SK-N-SH (cell line): Measurements from ENCODE around the gene GOLT1A. TPM values are rescaled to one million over a fixed set of nuclear protein-coding genes. Genes with fewer than 3 reads are reported as not detected.

Experiments used
- CTCF ChIA-PET: fragments of 300-600, 350-600 bp; formaldehyde crosslinking; extraction: SDS; loops from one replicate; lab custom pipeline; 2021; lab: Yijun Ruan, JAX
- POLR2A ChIA-PET: fragments of 350-600 bp; sonication (Branson Sonifier 250); formaldehyde crosslinking; extraction: SDS; loops from one replicate; lab custom pipeline; 2020; ENCODE audit warnings: antibody characterized with exemption, inconsistent platforms; lab: Yijun Ruan, JAX
- DNase-seq: peaks from one replicate; pipeline ENCODE4 v3.0.0; 2012
- H2AFZ ChIP-seq: fragments of 200-600 bp; sonication (generic); 2 replicates; pipeline ENCODE4 v1.8.1; 2016; ENCODE audit warnings: antibody characterized with exemption, mild to moderate bottlenecking, low read depth
- H3F3A ChIP-seq: fragments of 200-600 bp; sonication (generic); replicated peaks from 2 replicates; pipeline ENCODE3; 2016; ENCODE audit warnings: antibody characterized with exemption, mild to moderate bottlenecking; ENCODE audit not compliant: insufficient read depth
- H3K27ac ChIP-seq, 2 experiments: fragments of 200-500 bp in 1 of 2; fragments of 200-600 bp in 1 of 2; sonication (Bioruptor generic) in 1 of 2; sonication (generic), shearing (Covaris generic) in 1 of 2; 2 replicates each; pipeline versions ENCODE4 v1.5.1 to v1.6.1; 2014 to 2016; ENCODE audit warnings: low read depth in 2 of 2, inconsistent platforms in 1 of 2, low read length in 1 of 2, mild to moderate bottlenecking in 1 of 2, mixed read lengths in 1 of 2
- H3K27me3 ChIP-seq: fragments of 200-600 bp; sonication (generic), shearing (Covaris generic); 2 replicates; pipeline ENCODE4 v1.6.1; 2016; ENCODE audit warnings: mixed run types; ENCODE audit not compliant: insufficient read depth
- H3K36me3 ChIP-seq, 2 experiments: fragments of 200-500 bp in 1 of 2; fragments of 200-600 bp in 1 of 2; sonication (Bioruptor generic) in 1 of 2; sonication (generic) in 1 of 2; replicated peaks in 1 of 2; 2 replicates each; pipeline versions ENCODE3 to v1.5.1; 2014 to 2016; ENCODE audit warnings: low read length in 1 of 2, mild to moderate bottlenecking in 1 of 2; ENCODE audit not compliant: insufficient read depth in 2 of 2, control insufficient read depth in 1 of 2
- H3K4me1 ChIP-seq, 2 experiments: fragments of 200-500 bp in 1 of 2; fragments of 200-600 bp in 1 of 2; sonication (Bioruptor generic) in 1 of 2; sonication (generic), shearing (Covaris generic) in 1 of 2; 2 replicates each; pipeline versions ENCODE4 v1.5.1 to v1.6.1; 2014 to 2016; ENCODE audit warnings: low read depth in 1 of 2, low read length in 1 of 2, mixed run types in 1 of 2; ENCODE audit not compliant: insufficient read depth in 2 of 2, control insufficient read depth in 1 of 2
- H3K4me2 ChIP-seq: fragments of 200-600 bp; sonication (generic), shearing (Covaris generic); 2 replicates; pipeline ENCODE4 v1.6.1; 2017; ENCODE audit warnings: mixed run types
- H3K4me3 ChIP-seq, 2 experiments: fragments of 200-500 bp in 1 of 2; fragments of 200-600 bp in 1 of 2; sonication (Bioruptor generic) in 1 of 2; sonication (generic), shearing (Covaris generic) in 1 of 2; 2 replicates each; pipeline versions ENCODE4 v1.5.1 to v1.8.1; 2014 to 2016; ENCODE audit warnings: low read depth in 2 of 2, inconsistent platforms in 1 of 2, low read length in 1 of 2, mild to moderate bottlenecking in 1 of 2, mixed read lengths in 1 of 2, moderate library complexity in 1 of 2
- H3K79me2 ChIP-seq: fragments of 200-600 bp; sonication (generic); 2 replicates; pipeline ENCODE4 v1.8.1; 2017; ENCODE audit warnings: mild to moderate bottlenecking; ENCODE audit not compliant: insufficient read depth
- H3K9ac ChIP-seq: fragments of 200-600 bp; sonication (generic); 2 replicates; pipeline ENCODE4 v1.6.1; 2017; ENCODE audit warnings: mixed run types
- H3K9me2 ChIP-seq: fragments of 200-600 bp; sonication (generic); 2 replicates; pipeline ENCODE4 v1.6.1; 2017; ENCODE audit warnings: mixed run types
- H3K9me3 ChIP-seq: fragments of 200-600 bp; sonication (generic); 2 replicates; pipeline ENCODE4 v1.6.1; 2017; ENCODE audit warnings: mixed run types, mild to moderate bottlenecking, moderate library complexity
- H4K20me1 ChIP-seq: fragments of 200-600 bp; sonication (generic); 2 replicates; pipeline ENCODE4 v1.6.1; 2017; ENCODE audit warnings: mild to moderate bottlenecking, mixed run types; ENCODE audit not compliant: insufficient read depth
- CTCF ChIP-seq: fragments of 200-600 bp; sonication (generic); IDR thresholded peaks from 2 replicates; pipeline ENCODE4 v1.6.1; 2017; ENCODE audit warnings: antibody characterized with exemption, mild to moderate bottlenecking, moderate library complexity
- EP300 ChIP-seq, 2 experiments: IDR thresholded peaks; 2 replicates each; pipeline versions ENCODE4 v1.4.0 to v1.6.1; 2012; ENCODE audit warnings: borderline replicate concordance in 1 of 2, low read depth in 1 of 2, low read length in 1 of 2
- GATA2 ChIP-seq: sonication (generic); formaldehyde crosslinking; IDR thresholded peaks from 2 replicates; pipeline ENCODE4 v1.5.0; 2020; ENCODE audit warnings: mild to moderate bottlenecking, missing genetic modification reagents
- IRF3 ChIP-seq: fragments of 150-350 bp; IDR thresholded peaks from 2 replicates; pipeline ENCODE4 v1.6.1; 2016; ENCODE audit warnings: mild to moderate bottlenecking, low read depth, low read length
- JUND ChIP-seq: IDR thresholded peaks from 2 replicates; pipeline ENCODE4 v1.4.0; 2012
- MXI1 ChIP-seq: IDR thresholded peaks from 2 replicates; pipeline ENCODE4 v1.6.1; 2012; ENCODE audit warnings: mild to moderate bottlenecking, low read depth, low read length, improper control_type of control experiment
- NFIC ChIP-seq: IDR thresholded peaks from 2 replicates; pipeline ENCODE4 v1.4.0; 2012; ENCODE audit warnings: borderline replicate concordance
- POLR2AphosphoS5 ChIP-seq: IDR thresholded peaks from 2 replicates; pipeline ENCODE4 v1.6.1; 2012; ENCODE audit warnings: low read depth, low read length
- RCOR1 ChIP-seq: fragments of 150-350 bp; IDR thresholded peaks from 2 replicates; pipeline ENCODE4 v1.6.1; 2017; ENCODE audit warnings: antibody characterized with exemption, low read length
- RFX5 ChIP-seq: IDR thresholded peaks from 2 replicates; pipeline ENCODE4 v1.6.1; 2012; ENCODE audit warnings: mild to moderate bottlenecking, improper control_type of control experiment, low read length
- SMC3 ChIP-seq: IDR thresholded peaks from 2 replicates; pipeline ENCODE4 v1.6.1; 2012; ENCODE audit warnings: low read depth, low read length, improper control_type of control experiment
- USF2 ChIP-seq: fragments of 150-350 bp; IDR thresholded peaks from 2 replicates; pipeline ENCODE4 v1.6.1; 2017; ENCODE audit warnings: antibody characterized with exemption, low read length, low read depth, borderline replicate concordance
- WGBS: methylation state at CpG from one replicate; pipeline ENCODE4 v1.1.6; 2017; ENCODE audit warnings: low lambda C conversion rate; 5-methylcytosine and 5-hydroxymethylcytosine counted together
- polyA plus RNA-seq, 3 experiments: library from polyadenylated mRNA; depleted of rRNA; stranded (reverse); fragments of >200 nt; gene quantifications; 2 replicates each; pipeline ENCODE4 v1.2.3, GENCODE V29; 2012

The GOLT1A gene
- polyA plus RNA-seq, 1 of the 3 experiments (the other 2 are of a cell fraction) = not detected

GRCh38 chr1:204249736-204250427 lies 36.1 kb upstream of the GOLT1A start (continued):
- no peak for TF ChIP-seq NFIC
- TF ChIP-seq POLR2AphosphoS5 = no peak
- TF ChIP-seq USF2 = no peak
- TF ChIP-seq, all 33 proteins: peak for 0

- no peak for DNase-seq
- POLR2A ChIA-PET = interaction anchor here (1.2 to 1.4 kb wide), 2 partner anchors 102 to 111 kb away, joined by 3 read pairs; partner anchors contain the start of gene PLEKHA6
- H3K27ac ChIP-seq = no peak overlapping the region
- H3K4me1 ChIP-seq = no peaks in the 10 kb centered on the region
- CTCF ChIA-PET = interaction anchor here (0.8 to 3.9 kb wide), 6 partner anchors 9 to 117 kb away, joined by 3 to 17 read pairs (median 6); partner anchors contain the start of gene PLEKHA6
- no peak overlapping the region for H3K9ac ChIP-seq
- H3K27me3 ChIP-seq = no peaks in the 10 kb centered on the region; the same call in 1 of the 2 replicates
- H3K36me3 ChIP-seq = no peaks in the 10 kb centered on the region
- TF ChIP-seq JUND (no peak), GATA2 (CRISPR knock-in tag) (no peak), IRF3 (no peak), SMC3 (no peak), MXI1 (no peak), USF2 (no peak), EP300 (IDR thresholded peaks at IDR 0.05; ENCODE audit: borderline replicate concordance in 1 of 2, low read depth in 1 of 2, low read length in 1 of 2) (no peak), RFX5 (no peak), RCOR1 (no peak), CTCF (no peak)
- H3K9me2 ChIP-seq = no peaks in the 10 kb centered on the region
- no peaks in the 10 kb centered on the region for H3F3A ChIP-seq
- no peak overlapping the region for H2AFZ ChIP-seq
- 63% methylated on average over 3 of the region's 3 CpGs for WGBS
- H3K4me2 ChIP-seq = no peak overlapping the region
- no peak overlapping the region for H3K4me3 ChIP-seq
- H4K20me1 ChIP-seq = no peaks in the 10 kb centered on the region
- H3K79me2 ChIP-seq = no peaks in the 10 kb centered on the region
- H3K9me3 ChIP-seq = no peaks in the 10 kb centered on the region
These were observed 35.2 kb upstream of the GOLT1A start for GRCh38 chr1:204248954-204249353.
